GM19351 (cell line): ENCODE measurements around the gene UNK.
A peak's percentile ranks its signal among the peaks of the same experiment; 100 is the strongest.

Experiments used
- ATAC-seq: cut with Tn5 transposase; IDR thresholded peaks from one replicate; pipeline ENCODE4 v1.9.1; 2021; ENCODE audit warnings: mild to moderate bottlenecking, moderate library complexity; ENCODE audit not compliant: unreplicated experiment

UNK gene, protein sequence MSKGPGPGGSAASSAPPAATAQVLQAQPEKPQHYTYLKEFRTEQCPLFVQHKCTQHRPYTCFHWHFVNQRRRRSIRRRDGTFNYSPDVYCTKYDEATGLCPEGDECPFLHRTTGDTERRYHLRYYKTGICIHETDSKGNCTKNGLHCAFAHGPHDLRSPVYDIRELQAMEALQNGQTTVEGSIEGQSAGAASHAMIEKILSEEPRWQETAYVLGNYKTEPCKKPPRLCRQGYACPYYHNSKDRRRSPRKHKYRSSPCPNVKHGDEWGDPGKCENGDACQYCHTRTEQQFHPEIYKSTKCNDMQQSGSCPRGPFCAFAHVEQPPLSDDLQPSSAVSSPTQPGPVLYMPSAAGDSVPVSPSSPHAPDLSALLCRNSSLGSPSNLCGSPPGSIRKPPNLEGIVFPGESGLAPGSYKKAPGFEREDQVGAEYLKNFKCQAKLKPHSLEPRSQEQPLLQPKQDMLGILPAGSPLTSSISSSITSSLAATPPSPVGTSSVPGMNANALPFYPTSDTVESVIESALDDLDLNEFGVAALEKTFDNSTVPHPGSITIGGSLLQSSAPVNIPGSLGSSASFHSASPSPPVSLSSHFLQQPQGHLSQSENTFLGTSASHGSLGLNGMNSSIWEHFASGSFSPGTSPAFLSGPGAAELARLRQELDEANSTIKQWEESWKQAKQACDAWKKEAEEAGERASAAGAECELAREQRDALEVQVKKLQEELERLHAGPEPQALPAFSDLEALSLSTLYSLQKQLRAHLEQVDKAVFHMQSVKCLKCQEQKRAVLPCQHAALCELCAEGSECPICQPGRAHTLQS

DNA sequence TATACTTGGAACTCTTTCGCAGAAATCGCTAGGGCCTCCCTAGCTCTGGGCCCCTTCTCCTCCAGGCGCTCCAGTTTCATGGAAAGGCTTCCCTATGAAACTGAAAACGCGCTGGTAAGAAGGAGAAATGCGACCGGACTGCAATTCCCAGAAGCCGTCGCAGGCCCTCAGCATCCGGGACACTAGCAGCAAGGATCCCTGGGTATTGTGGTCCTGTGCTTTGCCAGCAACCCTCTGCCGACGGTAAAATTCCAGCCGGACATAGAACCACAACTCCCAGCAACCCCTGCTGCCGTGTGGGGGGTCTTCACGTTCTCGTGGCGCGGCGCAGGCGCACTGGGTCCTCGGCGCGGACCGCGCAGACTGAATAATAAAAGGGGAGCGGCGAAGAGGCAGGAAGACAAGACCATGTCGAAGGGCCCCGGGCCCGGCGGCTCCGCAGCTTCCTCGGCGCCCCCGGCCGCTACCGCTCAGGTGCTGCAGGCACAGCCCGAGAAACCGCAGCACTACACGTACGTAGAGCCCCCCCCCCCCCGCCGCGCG, at the start of gene UNK:
UNK (plus strand) TSS at position 334 of the 543 bp plus-strand sequence; CDS start at position 409, 75 bp downstream.
- ATAC-seq: peak; percentile 55

DNA sequence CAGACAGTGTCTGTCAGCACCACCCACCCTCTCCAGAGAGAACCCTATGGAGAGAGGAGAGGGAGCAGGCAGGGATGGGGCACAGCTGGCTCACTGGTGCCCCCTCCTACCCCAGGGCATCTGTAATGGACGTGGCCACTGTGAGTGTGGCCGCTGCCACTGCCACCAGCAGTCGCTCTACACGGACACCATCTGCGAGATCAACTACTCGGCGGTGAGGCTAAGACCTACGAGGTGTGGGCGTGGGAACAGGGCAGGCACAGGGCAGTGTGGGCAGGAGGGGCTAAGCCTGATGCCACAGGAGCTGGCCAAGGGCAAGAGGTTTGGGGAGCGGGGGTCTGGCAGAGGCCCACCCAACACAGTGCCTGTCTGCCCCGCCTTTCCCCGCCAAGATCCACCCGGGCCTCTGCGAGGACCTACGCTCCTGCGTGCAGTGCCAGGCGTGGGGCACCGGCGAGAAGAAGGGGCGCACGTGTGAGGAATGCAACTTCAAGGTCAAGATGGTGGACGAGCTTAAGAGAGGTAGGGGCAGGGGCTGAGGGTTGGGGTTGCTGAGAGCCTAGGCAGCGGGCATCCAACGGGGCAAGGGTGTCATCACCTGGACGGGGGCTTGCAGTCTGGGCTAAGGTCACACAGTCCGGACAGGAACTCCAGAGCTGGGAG, 48.3 kb upstream of the UNK start:
- ATAC-seq: no peak

DNA sequence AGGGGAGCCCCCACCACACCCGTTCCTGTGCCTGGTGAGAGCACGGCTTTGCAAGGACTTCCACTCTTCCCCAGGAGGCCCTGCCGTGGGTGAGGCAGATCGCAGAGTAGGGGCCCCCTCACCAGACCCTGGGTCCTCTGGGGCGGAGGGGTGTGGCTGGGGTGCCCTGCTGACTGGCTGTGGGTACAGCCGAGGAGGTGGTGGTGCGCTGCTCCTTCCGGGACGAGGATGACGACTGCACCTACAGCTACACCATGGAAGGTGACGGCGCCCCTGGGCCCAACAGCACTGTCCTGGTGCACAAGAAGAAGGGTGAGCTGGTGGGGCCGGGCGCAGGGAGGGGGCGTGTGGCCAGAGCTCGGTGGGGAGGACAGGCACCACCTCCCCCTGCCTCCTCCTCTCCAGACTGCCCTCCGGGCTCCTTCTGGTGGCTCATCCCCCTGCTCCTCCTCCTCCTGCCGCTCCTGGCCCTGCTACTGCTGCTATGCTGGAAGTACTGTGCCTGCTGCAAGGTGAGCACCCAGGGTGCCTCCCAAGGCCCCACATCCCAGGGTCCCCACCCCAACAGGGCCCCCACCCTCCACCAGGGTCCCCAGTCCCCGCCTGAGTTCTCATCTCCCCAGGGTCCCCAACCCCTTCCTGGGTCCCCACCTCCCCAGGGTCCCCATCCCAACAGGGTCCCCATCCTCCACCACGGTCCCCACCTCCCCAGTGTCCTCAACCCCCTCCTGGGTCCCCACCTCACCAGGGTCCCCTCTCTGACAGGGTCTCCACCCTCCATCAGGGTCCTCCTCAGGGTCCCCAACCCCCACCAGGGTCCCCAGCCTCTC, 47.3 kb upstream of the UNK start:
- ATAC-seq: no peak

DNA sequence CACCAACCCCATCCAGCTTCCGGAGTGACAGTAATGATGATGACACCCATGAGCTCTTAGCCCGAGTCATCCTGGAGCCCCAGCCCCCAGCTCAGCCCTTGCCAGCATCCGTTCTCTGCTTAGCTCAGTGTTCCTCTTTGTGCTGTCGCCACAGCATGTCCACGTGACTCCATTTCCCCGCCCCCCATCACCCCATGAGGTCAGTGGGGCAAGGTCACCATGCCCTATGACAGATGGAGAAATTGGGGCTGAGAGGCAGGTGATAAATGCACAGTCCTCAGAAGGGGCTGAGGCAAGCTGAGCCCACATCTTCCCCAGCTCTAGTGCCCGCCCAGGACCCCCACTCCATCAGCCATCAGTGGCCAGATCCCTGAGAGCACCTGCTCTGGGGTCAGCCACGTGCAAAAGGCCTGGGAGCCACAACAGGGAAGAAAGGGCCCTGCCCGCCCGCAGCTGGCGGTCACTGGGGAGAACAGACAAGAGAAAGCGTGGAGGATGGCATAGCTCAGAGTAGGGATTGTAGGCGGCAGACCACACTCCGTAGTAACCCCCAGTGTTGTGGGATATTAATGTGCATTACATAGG, 46.3 kb upstream of the UNK start:
- ATAC-seq: no peak

DNA sequence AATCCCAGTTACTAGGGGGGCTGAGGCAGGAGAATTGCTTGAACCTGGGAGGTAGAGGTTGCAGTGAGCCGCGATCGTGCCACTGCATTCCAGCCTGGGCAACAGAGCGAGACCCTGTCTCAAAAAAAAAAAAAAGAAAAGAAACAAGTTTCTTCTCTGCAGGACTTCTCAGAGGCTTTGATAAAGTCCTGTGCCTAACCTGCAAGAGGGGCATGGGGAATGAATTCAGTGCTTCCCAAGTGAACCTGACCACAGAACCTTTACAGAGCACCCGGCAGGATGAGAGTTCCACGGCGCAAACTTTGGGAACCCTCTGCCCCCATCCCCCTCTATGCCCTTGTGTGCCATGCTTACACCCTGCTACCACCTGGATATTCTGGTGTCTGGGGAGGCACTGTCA, 45.4 kb upstream of the UNK start:
- ATAC-seq: no peak

DNA sequence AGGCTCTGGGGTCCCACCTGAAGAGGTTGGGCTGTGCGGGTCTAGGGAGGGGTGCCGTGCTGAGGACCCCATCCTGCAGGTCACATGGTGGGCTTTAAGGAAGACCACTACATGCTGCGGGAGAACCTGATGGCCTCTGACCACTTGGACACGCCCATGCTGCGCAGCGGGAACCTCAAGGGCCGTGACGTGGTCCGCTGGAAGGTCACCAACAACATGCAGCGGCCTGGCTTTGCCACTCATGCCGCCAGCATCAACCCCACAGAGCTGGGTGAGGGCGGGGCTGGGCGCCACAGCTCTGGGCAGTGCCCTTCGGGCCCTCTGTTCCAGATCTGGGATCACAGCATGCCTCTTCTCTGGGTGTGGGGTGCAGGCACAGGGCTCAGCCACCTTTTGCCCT, 44.8 kb upstream of the UNK start:
- ATAC-seq: no peak

DNA sequence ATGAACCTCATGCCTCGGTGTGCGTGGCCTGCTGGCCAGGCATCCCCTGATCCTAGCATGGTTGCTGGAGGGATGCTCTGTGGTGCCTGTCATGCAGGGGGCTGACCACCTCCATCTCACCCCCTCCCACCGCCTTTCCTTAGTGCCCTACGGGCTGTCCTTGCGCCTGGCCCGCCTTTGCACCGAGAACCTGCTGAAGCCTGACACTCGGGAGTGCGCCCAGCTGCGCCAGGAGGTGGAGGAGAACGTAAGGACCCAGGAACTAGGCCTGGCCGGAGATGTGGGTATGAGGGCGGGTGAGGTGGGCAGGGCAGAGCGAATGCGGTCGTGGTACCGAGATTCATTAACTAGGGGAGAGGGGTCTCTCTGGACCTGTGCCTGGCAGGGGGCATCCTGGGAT, 44.4 kb upstream of the UNK start:
- no peak for ATAC-seq

- no peak for ATAC-seq
Measured at GRCh38 chr17:75740631-75741077, 44.0 kb upstream of the UNK start.

- ATAC-seq: no peak
Measured at GRCh38 chr17:75742337-75742736, 42.3 kb upstream of the UNK start.

- no peak for ATAC-seq
Measured at GRCh38 chr17:75743625-75744206, 40.9 kb upstream of the UNK start.

- ATAC-seq: no peak
Measured at GRCh38 chr17:75748706-75749105, 35.9 kb upstream of the UNK start.

GRCh38 chr17:75749545-75750389, 34.8 kb upstream of the UNK start:
- no peak for ATAC-seq

DNA sequence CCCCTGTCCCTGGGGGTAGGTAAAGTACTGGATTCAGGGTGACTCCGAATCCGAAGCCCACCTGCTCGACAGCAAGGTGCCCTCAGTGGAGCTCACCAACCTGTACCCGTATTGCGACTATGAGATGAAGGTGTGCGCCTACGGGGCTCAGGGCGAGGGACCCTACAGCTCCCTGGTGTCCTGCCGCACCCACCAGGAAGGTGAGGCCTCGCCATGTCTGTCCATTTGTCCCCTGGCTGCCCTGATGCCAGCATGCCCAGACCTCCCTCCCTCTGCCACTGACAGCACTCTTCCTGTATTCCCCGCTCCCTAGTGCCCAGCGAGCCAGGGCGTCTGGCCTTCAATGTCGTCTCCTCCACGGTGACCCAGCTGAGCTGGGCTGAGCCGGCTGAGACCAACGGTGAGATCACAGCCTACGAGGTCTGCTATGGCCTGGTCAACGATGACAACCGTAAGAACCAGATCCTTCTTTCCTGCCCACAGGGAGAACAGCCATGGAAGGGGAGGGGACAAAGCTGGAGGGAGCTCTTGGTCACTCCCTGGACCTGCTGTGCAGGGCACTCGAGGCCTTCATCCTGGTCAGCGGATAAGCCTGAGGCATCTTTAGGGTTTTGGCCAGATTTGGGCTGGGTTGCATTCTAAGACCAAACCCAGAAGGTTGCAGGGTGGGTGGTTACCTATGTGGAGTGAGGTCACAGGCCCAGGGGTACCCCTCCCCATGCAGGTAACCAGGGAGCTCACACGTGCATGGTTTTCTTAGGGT, 33.8 kb upstream of the UNK start:
- no peak for ATAC-seq

DNA sequence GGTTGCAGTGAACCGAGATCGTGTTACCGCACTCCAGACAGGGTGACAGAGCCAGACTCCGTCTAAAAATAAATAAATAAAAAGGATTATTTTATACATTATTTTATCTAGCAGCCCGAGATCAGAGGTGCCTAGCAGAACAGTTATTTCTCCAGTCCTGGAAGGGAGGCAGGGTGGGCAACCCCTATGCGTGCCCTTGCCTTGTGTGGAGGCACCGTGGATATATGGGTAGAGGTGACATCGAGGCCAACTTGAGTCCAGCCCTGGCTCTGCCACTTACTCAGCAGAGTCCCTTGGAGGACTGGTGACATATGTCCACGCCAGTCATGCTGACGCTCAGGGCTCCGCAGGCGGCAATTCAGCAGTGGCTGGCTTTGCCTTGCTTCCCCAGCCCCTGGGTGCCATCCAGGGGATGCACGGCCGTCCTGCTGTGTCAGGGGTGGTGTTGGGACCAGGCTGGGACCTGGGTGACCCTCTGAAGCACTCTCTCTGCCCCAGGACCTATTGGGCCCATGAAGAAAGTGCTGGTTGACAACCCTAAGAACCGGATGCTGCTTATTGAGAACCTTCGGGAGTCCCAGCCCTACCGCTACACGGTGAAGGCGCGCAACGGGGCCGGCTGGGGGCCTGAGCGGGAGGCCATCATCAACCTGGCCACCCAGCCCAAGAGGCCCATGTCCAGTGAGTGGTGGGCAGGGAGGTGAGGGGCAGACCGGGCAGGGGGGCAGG, 32.8 kb upstream of the UNK start:
- no peak for ATAC-seq

DNA sequence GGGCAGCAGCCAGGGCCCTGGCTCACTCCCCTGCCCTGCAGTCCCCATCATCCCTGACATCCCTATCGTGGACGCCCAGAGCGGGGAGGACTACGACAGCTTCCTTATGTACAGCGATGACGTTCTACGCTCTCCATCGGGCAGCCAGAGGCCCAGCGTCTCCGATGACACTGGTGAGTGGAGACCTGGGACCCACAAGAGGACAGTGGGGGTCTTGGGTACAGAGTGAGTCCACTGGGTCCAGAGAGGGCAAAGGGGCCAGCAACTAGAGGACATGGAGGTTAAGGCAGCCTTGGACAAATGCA, 32.2 kb upstream of the UNK start:
- ATAC-seq: no peak

- no peak for ATAC-seq
Measured at GRCh38 chr17:75752802-75753513, 31.6 kb upstream of the UNK start.
